Raji (cell line): ENCODE results near the gene LRRC46.

Experiments used
- POLR2A ChIP-seq: IDR thresholded peaks from 2 replicates; pipeline ENCODE4 v1.6.1; 2011; ENCODE audit warnings: low read depth, low read length, control low read depth; ENCODE audit not compliant: insufficient read depth

The LRRC46 gene

GRCh38 chr17:47806026-47806912 lies 25.2 kb upstream of the LRRC46 start:
- no peak for TF ChIP-seq POLR2A

DNA sequence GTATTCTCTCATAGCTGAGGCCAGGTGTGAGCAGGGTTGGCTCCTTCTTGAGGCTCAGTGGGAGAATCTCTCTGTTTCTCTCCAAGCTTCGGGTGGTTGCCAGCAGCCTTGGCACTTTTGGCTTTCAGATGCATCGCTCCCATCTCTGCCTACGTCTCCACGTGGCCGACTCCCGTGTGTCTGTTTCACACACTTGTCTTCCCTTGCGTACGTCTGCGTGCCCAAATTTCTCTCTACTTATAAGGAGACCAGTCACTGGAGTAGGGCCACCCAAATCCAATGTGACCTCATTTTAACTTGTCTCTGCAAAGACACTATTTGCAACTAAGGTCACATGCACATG lies 24.6 kb upstream of the LRRC46 start:
- no peak for TF ChIP-seq POLR2A

DNA sequence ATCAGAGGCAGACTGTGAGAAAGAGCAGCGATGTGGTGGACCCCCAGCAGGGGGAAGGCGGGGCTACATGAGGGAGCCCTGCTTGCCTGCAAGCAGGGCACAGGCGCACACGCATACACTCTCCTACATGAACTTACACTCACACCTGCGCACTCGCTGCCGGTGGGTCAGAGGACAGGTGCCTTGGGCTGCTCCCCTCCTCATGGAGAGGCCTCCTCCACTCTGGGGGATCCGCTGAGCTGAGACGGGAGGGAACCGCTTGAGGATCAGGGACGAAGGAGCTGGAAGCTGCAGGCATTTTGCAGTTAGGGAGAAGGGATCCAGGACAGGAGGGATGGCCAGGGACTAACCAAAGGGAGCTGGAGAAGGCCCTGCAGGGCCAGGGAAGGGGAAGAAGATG lies 24.0 kb upstream of the LRRC46 start:
- no peak for TF ChIP-seq POLR2A

- no peak for TF ChIP-seq POLR2A
Measured at GRCh38 chr17:47808036-47808829, 23.2 kb upstream of the LRRC46 start.

DNA sequence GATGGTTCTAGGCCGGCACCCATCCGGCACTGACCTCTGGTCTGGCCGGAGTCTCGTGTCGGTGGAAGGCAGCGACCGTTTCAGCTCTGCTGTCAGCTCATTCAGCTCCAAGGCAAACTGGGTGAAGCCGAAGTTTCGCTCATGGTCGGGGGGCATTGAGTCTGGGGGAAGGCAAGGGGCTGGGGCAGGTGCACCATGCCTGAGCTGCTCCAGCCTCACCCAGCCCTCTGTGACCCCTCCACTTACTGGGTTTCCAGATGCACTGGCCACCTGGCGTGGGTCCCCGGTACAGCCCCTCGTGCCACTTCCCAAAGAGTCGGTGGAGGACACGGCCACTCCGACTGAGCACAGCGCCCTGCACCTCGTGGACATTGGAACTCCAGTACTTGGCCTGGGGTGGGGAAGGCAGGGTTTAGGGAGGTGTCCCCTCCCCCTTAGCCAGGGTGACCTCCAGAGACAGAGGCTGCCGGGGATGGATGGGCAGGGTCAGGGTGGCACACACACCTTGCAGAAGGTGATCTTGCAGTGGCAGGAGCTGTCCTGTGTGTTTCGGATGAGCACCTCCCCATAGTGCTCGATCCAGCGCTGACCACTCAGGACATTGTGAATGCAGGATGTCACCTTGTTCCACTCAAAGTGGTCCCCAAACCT lies 22.5 kb upstream of the LRRC46 start:
- no peak for TF ChIP-seq POLR2A

DNA sequence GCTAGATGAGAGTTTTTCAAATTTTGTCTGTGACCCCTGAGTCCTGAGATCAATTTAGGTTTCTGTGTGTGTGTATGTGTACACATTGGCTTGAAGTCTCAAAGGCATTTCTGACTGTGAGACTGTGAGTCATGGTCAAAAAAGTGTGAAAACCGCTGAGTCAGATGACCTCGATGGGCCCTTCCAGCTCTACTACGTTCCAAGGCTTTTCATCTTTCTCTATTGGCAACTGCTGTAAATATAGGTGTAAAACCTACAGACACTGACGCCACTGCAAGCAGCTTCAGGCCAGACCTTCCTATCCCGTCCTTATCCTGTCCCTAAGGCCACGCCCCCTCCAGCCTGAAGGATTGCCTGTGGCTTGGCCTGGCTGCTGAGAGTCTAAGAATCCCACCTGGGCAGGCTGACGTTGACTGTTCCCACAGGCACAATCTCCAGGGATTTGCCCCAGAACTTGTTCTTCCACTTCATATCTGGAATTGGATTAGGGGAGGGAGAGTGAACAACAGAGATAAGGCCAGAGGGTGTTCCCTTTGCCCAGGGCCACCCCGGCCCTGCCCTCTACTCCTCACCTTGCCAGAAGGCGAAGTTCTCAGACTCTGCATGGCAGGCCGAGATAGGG lies 21.2 kb upstream of the LRRC46 start:
- no peak for TF ChIP-seq POLR2A

GRCh38 chr17:47810901-47811635 lies 20.4 kb upstream of the LRRC46 start:
- TF ChIP-seq POLR2A: no peak

- TF ChIP-seq POLR2A: no peak
Measured at GRCh38 chr17:47811709-47812108, 19.8 kb upstream of the LRRC46 start.

DNA sequence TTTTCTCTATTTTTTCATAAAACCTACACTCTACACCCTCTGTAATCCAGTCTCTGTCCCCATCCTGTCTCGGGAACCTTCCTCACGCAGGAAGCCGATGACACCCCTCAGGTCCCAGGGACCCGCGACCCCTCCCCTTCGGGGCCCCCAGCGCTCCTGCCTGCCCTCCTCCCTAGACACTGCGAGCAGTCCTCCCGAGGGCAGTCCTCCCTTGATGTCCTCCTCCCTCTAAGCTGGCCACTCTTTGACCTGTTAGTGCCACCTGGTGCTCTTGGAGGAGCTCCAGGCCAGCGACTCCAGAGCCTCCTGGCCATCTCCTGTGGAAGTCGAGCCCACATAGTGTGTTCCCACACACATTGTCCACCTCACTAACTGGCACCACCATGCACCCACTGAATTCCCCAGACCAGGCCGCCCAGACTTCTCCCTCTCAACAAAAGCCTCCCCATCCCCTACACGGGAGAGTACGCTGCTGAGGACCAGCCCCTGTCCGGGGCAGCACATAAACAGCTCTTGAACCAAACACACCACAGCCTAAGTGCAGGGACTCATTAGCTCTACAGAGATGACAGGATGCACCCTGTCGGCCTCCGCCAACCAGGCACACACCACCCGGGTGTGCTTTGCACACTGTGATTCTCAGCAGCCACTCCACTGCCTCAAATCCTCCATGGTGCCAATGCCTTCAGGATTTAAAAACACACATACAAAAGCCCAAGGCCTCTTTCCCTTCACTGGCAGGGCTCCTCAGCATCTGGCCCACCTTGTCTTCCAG lies 19.1 kb upstream of the LRRC46 start:
- TF ChIP-seq POLR2A: no peak

GRCh38 chr17:47813077-47813476 lies 18.4 kb upstream of the LRRC46 start:
- no peak for TF ChIP-seq POLR2A

DNA sequence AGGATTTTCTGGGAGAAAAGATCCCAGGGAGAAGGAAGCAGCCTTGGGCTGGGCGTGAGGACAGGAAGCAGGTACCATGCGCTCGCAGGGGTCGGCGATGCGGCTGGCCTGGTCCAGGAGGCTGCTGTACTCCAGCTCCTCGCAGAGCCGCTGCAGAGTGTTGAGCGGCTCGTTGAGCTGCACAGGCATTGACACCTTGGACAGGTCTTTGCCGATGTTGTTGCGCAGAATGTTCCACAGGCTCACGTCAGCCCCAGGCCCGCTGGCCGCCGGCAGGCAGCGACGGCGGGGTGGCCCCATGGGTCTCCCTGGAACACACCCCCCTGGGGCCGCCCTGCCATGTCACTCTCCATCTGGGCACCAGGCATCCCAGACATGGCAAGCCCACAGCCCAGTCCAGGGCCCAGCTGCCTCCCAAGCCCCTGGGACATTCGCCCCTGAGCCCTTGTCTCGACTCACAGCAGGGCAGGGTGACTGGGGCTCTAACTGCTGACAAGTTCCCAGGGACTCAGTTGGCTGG lies 17.9 kb upstream of the LRRC46 start:
- TF ChIP-seq POLR2A: no peak

DNA sequence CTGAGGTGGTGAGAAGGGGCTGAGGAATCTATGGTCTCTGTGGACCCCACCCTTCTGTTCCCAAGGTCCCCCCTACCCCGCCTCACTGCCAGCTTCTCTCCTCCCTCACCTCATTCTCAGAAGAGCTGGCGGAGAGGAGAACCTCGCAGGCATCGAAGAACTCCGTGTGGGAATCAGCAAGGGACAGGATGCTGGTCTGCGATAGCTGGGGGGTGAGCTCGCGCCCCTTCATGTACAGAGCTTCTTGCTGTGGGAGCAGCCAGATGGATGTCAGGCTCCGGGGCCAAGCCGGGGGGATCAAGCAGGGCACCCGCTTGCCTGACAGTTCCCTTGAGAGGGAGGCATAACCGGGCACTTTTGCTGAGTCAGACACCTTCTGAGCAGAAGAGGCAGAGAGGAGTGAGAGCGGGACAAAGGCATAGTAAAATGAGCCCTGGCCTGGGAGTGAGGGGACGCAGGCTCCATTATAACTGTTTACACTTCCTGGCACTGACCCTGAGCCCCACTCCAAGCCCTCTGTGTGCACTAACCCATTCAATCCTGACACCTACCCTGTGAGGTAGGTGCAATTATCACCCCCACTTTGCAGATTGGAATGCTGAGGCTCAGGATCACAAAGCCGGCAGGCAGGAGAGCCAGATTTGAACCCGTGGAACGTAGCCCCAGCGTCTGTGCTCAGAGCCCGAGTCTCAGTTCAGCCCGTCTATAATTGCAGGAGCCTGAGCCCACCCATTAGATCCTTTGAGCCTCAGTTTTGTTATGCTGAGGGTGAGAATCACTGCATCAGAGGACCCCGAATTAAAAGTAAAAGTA lies 16.2 kb upstream of the LRRC46 start:
- no peak for TF ChIP-seq POLR2A
